ENCODE data around the gene COG5.

DNA sequence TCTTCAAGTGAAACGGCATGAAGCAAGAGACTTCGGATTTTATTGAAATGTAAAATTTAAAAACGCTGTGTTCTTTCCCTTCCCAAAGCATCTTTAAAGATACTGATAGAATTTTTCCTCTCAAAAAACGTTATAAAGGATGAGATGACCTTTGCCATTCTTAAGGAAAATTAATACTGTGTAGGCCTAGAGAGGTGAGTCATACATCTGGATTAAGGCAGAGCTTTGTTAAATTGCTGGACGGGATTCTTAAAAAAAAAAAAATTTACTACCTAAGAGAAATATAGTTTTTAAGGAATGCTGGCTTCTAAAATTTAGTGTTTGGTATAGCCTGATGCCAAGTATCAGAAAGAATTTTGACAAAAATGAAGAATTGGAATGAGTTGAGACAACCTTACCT lies 401.2 kb downstream of the COG5 start:
- TF ChIP-seq, protein P1, sequence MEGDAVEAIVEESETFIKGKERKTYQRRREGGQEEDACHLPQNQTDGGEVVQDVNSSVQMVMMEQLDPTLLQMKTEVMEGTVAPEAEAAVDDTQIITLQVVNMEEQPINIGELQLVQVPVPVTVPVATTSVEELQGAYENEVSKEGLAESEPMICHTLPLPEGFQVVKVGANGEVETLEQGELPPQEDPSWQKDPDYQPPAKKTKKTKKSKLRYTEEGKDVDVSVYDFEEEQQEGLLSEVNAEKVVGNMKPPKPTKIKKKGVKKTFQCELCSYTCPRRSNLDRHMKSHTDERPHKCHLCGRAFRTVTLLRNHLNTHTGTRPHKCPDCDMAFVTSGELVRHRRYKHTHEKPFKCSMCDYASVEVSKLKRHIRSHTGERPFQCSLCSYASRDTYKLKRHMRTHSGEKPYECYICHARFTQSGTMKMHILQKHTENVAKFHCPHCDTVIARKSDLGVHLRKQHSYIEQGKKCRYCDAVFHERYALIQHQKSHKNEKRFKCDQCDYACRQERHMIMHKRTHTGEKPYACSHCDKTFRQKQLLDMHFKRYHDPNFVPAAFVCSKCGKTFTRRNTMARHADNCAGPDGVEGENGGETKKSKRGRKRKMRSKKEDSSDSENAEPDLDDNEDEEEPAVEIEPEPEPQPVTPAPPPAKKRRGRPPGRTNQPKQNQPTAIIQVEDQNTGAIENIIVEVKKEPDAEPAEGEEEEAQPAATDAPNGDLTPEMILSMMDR (conservative IDR thresholded peaks at IDR 0.05; ENCODE audit: low read length) = no peak
- no peak for TF ChIP-seq EZH2phosphoT487 (IDR thresholded peaks at IDR 0.05; ENCODE audit: borderline replicate concordance)

Measured in Loucy (cell line).